HG03060 (cell line): ENCODE data around the gene GTPBP8.

Experiments
- ATAC-seq: cut with Tn5 transposase; IDR thresholded peaks from one replicate; pipeline ENCODE4 v1.9.1; 2021; ENCODE audit warnings: low read depth, moderate number of reproducible peaks; ENCODE audit not compliant: unreplicated experiment

GTPBP8 gene

DNA sequence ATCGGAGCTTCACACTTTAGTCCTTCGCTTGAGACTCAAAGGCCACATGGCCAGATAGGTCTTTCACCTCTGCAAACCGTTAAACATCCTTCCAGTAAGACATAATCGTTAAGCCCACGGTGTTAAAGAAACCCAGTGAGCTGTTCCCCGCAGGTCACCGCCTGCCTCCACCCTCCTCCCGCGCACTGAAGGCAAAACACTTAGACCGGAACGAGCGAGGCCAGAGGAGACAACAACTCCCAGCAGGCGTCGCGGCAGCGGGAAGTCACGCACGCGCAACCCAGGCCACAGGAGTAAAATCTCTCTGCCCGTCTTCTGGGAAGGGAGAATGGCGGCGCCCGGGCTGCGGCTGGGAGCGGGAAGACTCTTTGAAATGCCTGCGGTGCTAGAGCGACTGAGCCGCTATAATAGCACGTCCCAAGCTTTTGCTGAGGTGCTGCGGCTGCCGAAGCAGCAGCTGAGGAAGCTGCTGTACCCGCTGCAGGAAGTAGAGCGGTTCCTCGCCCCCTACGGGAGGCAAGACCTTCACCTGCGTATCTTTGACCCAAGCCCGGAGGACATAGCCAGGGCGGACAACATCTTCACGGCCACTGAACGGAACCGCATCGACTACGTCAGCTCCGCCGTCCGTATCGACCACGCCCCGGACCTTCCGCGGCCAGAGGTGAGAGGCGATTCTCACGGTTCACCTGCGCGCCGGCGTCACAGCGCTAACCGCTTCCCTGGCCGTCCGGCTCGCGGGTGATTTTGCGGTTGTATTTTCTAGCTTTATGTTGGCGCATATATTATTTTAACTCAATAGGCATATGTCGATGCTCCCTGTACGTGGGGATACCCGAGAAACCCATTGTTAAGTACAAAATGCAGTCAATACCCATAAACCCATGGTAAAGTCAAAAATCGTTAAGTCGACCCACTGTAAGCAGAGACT is at the start of gene GTPBP8:
Gene GTPBP8, plus strand, starts transcription at position 313 of the 931 bp plus-strand sequence. Its CDS starts 16 bp downstream, at position 329.
- ATAC-seq: peak; percentile 84

- ATAC-seq: no peak
Observed at GRCh38 chr3:112948346-112948838, 42.4 kb upstream of the GTPBP8 start.

- ATAC-seq: no peak
Observed at GRCh38 chr3:112956351-112956750, 34.4 kb upstream of the GTPBP8 start.

GRCh38 chr3:112958811-112959560 is 31.8 kb upstream of the GTPBP8 start:
- ATAC-seq: peak; percentile 58

DNA sequence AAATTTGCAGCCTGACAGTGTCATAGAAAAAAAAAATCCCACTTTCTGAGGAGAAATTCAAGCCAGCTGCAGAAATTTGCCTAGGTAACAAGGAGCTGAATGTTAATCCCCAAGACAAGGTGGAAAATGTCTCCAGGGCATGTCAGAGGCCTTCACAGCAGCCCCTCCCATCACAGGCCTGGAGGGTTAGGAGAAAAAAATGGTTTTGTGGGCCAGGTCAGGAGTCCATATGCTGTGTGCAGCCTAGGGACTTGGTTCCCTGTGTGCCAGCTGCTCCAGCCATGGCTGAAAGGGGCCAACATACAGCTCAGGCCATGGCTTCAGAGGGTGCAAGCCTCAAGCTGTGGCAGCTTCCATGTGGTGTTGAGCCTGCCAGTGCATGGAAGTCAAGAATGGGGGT is 27.1 kb upstream of the GTPBP8 start:
- no peak for ATAC-seq

DNA sequence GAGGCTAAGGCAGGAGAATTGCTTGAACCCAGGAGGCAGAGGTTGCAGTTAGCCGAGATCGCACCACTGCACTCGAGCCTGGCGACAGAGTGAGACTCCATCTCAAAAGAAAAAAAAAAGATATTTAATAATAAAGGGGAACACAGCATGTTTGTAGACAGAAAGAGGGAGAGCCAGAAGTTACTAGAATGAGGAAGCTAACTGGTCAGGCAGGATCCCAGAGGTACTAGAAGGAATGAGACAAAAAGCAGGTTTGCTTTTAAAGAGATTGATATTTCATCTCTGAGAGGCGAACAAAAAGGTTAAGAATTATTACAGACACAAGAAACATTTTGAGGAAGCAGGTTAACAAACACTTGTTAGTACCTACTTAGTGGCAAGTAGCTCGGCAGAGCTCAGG is 25.1 kb upstream of the GTPBP8 start:
- ATAC-seq: no peak

DNA sequence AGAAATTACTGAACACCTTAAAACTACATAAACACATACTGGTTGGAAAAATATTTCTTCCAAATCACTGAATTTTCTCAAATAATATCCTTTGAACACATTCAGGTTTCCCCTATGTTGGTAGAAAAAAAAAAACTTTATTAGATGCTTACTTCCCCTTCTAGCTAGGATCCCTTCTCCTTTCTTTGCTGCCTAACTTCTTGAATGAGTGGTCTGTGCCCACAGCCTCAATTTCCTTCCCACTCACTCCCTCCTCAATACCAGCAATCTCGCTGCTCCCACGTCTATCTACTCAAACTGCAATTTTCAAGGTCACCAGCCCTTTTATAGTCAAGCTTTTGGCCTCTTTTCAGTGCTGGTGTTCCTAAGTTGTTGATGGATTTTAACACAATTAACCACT is 24.2 kb upstream of the GTPBP8 start:
- no peak for ATAC-seq

GRCh38 chr3:112967425-112967824 is 23.4 kb upstream of the GTPBP8 start:
- ATAC-seq: no peak

- no peak for ATAC-seq
Observed at GRCh38 chr3:112967828-112968227, 23.0 kb upstream of the GTPBP8 start.

DNA sequence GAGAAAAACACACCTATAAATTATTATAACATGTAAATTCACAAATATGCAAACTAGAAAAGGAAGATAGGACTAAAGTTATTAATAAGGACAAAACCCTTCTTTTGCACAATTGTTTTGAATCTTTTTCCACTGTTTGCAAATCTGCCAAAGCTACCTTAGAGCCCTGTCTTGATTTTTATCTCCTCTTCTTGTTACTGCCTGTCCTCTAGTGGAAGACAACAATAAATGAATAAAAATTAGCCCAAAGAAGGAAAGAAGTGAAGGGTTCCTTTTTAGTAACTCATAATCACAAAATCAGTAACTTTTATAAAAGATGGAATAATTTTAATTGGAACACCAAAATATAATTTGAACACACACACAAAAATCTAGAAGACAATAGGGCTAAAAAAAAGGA is 18.6 kb upstream of the GTPBP8 start:
- ATAC-seq: no peak

DNA sequence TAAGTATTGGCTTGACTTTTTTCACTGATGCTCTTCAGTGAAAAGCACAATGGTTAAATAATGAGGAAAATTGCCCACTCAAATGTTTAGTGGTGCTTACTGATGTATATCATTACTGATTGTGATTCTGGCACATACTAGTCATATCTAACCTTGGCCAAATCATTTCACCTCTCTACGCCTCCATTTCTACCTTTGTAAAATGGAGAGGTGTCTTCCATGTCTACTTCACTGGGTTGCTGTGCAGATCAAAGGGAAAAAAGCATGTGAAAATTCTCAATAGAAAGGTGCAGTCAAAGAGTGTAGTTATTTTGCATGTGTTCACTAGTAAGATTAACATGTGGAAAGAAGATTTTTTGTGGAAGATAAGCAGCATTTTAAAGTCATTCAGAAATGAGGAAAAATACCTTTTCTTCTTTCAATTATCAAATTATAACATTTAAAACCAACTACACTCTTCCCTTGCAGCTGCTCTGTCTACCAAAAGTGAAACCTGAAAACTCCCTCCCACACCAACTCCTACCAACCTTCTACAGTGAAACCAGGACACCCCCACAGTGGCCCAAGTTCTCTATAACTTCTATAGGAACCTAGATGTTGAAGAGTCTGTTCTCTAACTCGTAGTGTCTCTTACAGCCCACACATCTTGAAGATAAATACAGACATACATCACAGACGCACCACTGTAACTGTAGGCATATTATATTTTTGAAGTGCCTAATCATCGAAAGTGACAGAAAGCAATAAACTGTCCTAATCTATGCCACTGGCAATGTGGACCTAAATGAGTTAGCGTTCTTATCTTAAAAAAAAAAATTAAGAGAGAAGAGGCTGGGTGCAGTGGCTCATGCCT is 17.2 kb upstream of the GTPBP8 start:
- ATAC-seq: peak; percentile 40

GRCh38 chr3:112974178-112974517 is 16.6 kb upstream of the GTPBP8 start:
- no peak for ATAC-seq

DNA sequence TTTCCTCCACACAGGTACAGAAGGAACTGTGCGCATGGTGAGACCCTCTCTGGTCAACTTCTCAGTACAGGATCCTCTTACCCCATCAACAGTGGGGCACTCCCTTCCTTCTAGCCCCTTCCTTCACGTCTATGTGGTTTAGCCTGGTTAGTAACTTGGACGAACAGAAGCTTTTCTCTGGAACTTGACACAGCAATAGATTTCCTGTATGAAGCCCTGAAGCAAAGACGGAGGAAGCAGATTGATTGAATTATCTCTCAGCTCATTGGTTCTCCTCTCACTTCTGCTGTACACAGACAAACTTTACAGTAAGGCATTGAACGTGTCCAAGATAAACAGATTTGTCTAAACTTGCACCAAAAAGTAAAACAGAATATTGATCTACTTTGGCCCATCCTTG is 15.9 kb upstream of the GTPBP8 start, which contains the start of gene CD200R1:
Gene CD200R1, minus strand, starts transcription at position 210 of the 400 bp plus-strand sequence. CDS start 246 bp downstream, outside the sequence.
- no peak for ATAC-seq

- ATAC-seq: no peak
Observed at GRCh38 chr3:112976001-112976400, 14.8 kb upstream of the GTPBP8 start.

DNA sequence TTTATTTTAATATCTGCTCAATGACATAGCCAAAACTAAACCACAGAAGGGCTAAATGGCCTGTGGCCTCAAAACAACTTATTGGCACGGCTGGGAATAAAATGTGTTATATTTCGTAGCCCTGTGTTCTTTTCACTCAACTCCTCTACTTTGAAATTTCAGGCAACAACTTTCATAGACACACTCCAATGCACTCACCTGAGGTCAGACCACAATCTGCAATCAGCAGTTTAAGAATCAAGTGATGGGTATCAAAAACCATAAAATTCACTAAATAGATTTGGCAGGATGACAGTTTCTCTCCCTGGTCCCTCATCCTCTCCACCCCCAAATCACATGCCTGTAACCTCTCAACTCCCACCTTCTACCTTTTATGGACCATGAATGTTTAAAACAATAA is 13.8 kb upstream of the GTPBP8 start:
- ATAC-seq: no peak

- no peak for ATAC-seq
Observed at GRCh38 chr3:112979244-112979832, 11.4 kb upstream of the GTPBP8 start.

DNA sequence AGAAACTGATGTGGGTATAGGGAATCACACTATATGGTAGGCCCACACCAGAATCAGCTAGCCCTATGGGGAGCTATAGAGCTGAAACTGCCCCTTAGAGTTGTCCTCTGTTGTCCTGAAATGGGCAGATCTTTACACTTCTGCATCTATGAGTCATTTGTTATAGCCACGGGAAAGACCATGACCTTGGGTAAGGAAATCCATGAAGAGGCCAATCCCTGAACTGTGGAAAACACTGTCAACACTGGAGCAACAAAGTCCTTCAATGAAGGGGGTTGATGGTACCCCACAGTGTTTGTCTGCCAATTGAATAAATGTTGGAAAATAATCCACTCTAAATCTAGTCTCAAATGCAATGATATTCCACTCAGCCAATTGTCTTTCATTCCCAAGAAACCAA is 10.7 kb upstream of the GTPBP8 start:
- no peak for ATAC-seq

DNA sequence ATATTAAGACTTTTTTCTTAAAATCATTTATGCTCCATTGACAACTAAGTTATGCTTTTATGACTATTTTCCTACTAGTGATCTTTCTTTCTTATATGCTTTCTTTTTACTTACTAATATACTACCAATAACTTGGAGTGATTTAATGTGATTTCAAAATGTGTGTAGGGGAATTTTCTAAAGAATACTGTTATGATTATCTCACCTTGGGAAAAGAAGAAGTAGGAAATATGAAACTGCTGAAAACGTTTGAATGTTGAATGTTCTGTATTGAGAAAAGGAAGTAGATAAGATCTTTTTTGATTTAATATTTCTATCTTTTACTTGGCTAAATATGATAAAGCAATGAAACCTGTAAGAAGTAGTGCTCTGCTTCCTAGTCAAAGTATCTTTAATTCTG is 8.1 kb upstream of the GTPBP8 start:
- no peak for ATAC-seq

- no peak for ATAC-seq
Observed at GRCh38 chr3:112984485-112984884, 6.3 kb upstream of the GTPBP8 start.

GRCh38 chr3:112987710-112988334 is 3.0 kb upstream of the GTPBP8 start:
- no peak for ATAC-seq
